ENCODE data around the gene DMRTA2. TPM values are rescaled to one million over a fixed set of nuclear protein-coding genes. Genes with fewer than 3 reads are reported as not detected.

DMRTA2 gene
- total and polyA plus RNA-seq, 2 of the 8 experiments (the other 6 are each of a cell fraction or from before 2014, with no cell fraction given), result not detected

GRCh38 chr1:50414853-50415234, 8.4 kb downstream of the DMRTA2 start:
- TF ChIP-seq SIN3A (conservative IDR thresholded peaks at IDR 0.05 in 1 of 2, IDR thresholded peaks at IDR 0.05 in 1 of 2; ENCODE audit: low read depth in 1 of 2, low read length in 2 of 2), result no peak
- no peak for TF ChIP-seq SIRT6 (IDR thresholded peaks at IDR 0.05; ENCODE audit: low read length)
- Histone ChIP-seq H3K79me2 (ENCODE audit: control insufficient read depth in 1 of 2, insufficient read depth in 2 of 2, low read length in 2 of 2) (no peaks in the 10 kb centered on the region), H2BK20ac (ENCODE audit: low read length) (no peak overlapping the region), H3K4ac (replicated peaks; ENCODE audit: insufficient read length, low read depth, low read length) (no peak overlapping the region), H3K23me2 (ENCODE audit: low read depth, low read length) (peaks cover 4% of the 10 kb centered on the region), H3K4me3 (ENCODE audit: extremely low read depth in 1 of 4, insufficient read depth in 2 of 4, low read depth in 3 of 4, low read length in 4 of 4) (peak overlapping the region in 1 of 4 experiments; percentile 58; a peak in 3 of 8 replicates), H3K18ac (ENCODE audit: extremely low read depth, low read length) (no peak overlapping the region; the same call in 1 of the 2 replicates), H3K23ac (ENCODE audit: insufficient read length) (no peak overlapping the region), H3K36me3 (ENCODE audit: control insufficient read depth in 2 of 4, insufficient read depth in 4 of 4, low read length in 3 of 4) (peaks cover 0 to 10% (median 0%) of the 10 kb centered on the region in 4 experiments; a peak in 1 of 8 replicates), H3K9me3 (ENCODE audit: insufficient read depth in 2 of 2, low read depth in 1 of 2, low read length in 1 of 2) (peaks cover 0 to 3% of the 10 kb centered on the region in 2 experiments; a peak in 1 of 4 replicates), H4K91ac (replicated peaks; ENCODE audit: insufficient read length, low read length) (no peak overlapping the region), H3K79me1 (ENCODE audit: low read depth, low read length) (no peaks in the 10 kb centered on the region), H2BK15ac (ENCODE audit: low read length) (no peak overlapping the region), H4K8ac (ENCODE audit: extremely low read depth, insufficient read depth, low read length) (no peak overlapping the region), H2BK120ac (replicated peaks; ENCODE audit: low read depth, low read length) (no peak overlapping the region), H2BK12ac (ENCODE audit: low read depth, low read length) (no peak overlapping the region), H2BK5ac (ENCODE audit: low read depth, low read length) (no peak overlapping the region), H3K27ac (ENCODE audit: low read depth, low read length) (no peak overlapping the region), H3K4me2 (ENCODE audit: insufficient read depth in 1 of 2, low read depth in 2 of 2, low read length in 2 of 2) (peak overlapping the region; percentile 56 to 70; a peak in 2 of 4 replicates), H3K14ac (ENCODE audit: insufficient read length) (no peak overlapping the region), H4K20me1 (replicated peaks in 1 of 2; ENCODE audit: control insufficient read depth in 1 of 2, insufficient read depth in 2 of 2, low read length in 2 of 2) (peaks cover 4 to 14% of the 10 kb centered on the region in 2 experiments), H3K27me3 (replicated peaks in 1 of 4; ENCODE audit: control insufficient read depth in 3 of 4, extremely low read depth in 1 of 4, insufficient read depth in 3 of 4, low read length in 3 of 4) (peaks cover 69 to 77% (median 71%) of the 10 kb centered on the region in 4 experiments), H2AK5ac (ENCODE audit: low read depth, low read length) (no peak overlapping the region), H3K9ac (replicated peaks in 1 of 4; ENCODE audit: extremely low read depth in 1 of 4, low read depth in 3 of 4, low read length in 3 of 4) (no peak overlapping the region), H4K5ac (ENCODE audit: insufficient read length, low read depth, low read length) (no peak overlapping the region), H2AFZ (ENCODE audit: low read length) (no peak overlapping the region), H3K56ac (replicated peaks; ENCODE audit: insufficient read length, low read depth, low read length) (no peak overlapping the region), H3K4me1 (replicated peaks in 1 of 4; ENCODE audit: control insufficient read depth in 3 of 4, insufficient read depth in 4 of 4, low read length in 3 of 4) (peaks cover 0 to 18% (median 13%) of the 10 kb centered on the region in 4 experiments; a peak in 5 of 7 replicates)
- FAIRE-seq, result no peak
- no peak for DNase-seq (ENCODE audit: low read depth in 1 of 2, low spot score in 2 of 2)
- WGBS, 2 experiments (ENCODE audit: extremely low coverage in 1 of 2, insufficient coverage in 1 of 2, insufficient read length in 1 of 2, insufficient replicate concordance in 2 of 2, low coverage in 1 of 2, low lambda C conversion rate in 2 of 2, missing lambda C conversion rate in 1 of 2), result 40% methylated on average over 7 of the region's 7 CpGs; no CpG with 5 or more reads in 1 of the 2 experiments
- POLR2A ChIA-PET (ENCODE audit: partially characterized antibody), result interaction anchor here (1.3 to 1.6 kb wide), 2 partner anchors 12 to 563 kb away, joined by 4 to 7 read pairs; no protein-coding TSS in a partner anchor
- CTCF ChIA-PET (ENCODE audit: partially characterized antibody), result interaction anchor here (0.6 to 3.8 kb wide), 13 partner anchors 9 to 862 kb away, joined by 3 to 30 read pairs (median 4); partner anchors contain the start of gene DMRTA2

All from H1 (cell line).